ENCODE measurements around the gene IMP3. TPM values are rescaled to one million over a fixed set of nuclear protein-coding genes. Genes with fewer than 3 reads are reported as not detected.

IMP3 gene
- total and polyA plus RNA-seq, 2 donors (not counting 3 experiments of a cell fraction or from before 2014, with no cell fraction given), result 41.3 to 64.0 TPM

GRCh38 chr15:75625542-75626347 lies 14.3 kb downstream of the IMP3 start, which contains the start of gene SNUPN:
SNUPN (minus strand) TSS chr15:75625725; CDS start chr15:75621051, 4,674 bp downstream.
- FAIRE-seq (peak; percentile 85), DNase-seq (ENCODE audit: low read depth, low spot score) (peak; percentile 89)
- Histone ChIP-seq H3K9me3 (replicated peaks; ENCODE audit: control insufficient read depth, insufficient read depth, low read length) (no peaks in the 10 kb centered on the region), H3K27me3 (ENCODE audit: control insufficient read depth in 2 of 2, insufficient read depth in 2 of 2, low read length in 2 of 2) (no peaks in the 10 kb centered on the region), H3K4me3 (replicated peaks in 1 of 3; ENCODE audit: insufficient read depth in 1 of 3, low read depth in 1 of 3, low read length in 3 of 3) (peak within 1 kb of the TSS; percentile 53 to 78 (median 59)), H3K79me2 (ENCODE audit: control insufficient read depth, insufficient read depth, low read length) (no peaks in the 10 kb centered on the region), H3K9me1 (replicated peaks; ENCODE audit: control insufficient read depth, extremely low read depth, insufficient read depth, low read length) (no peaks in the 10 kb centered on the region), H3K4me2 (ENCODE audit: insufficient read depth, low read length) (peak within 1 kb of the TSS; percentile 44), H2AFZ (ENCODE audit: low read depth, low read length) (peak within 1 kb of the TSS; percentile 19), H3K27ac (ENCODE audit: insufficient read depth, low read depth, low read length) (peak within 1 kb of the TSS; percentile 67), H3K9ac (replicated peaks; ENCODE audit: extremely low read depth, insufficient read depth, low read length) (peak within 1 kb of the TSS; percentile 64), H3K4me1 (ENCODE audit: control insufficient read depth, extremely low read depth, insufficient read depth, low read length) (peaks cover 14% of the 10 kb centered on the region), H4K20me1 (replicated peaks; ENCODE audit: control insufficient read depth, extremely low read depth, insufficient read depth, low read length) (no peaks in the 10 kb centered on the region), H3K36me3 (ENCODE audit: control insufficient read depth in 2 of 2, extremely low read depth in 1 of 2, insufficient read depth in 2 of 2, low read length in 2 of 2) (no peaks in the 10 kb centered on the region)
- intact Hi-C loops (cut with micrococcal nuclease) (loop anchor here (1.0 to 5.0 kb wide), 6 partner anchors 15 to 603 kb away; partner anchors contain the start of genes IMP3, MAN2C1, PPCDC and PTPN9), dilution Hi-C loops (cut with MboI; ENCODE audit: extremely low pct_ligation_motif_present, low sequenced_read_pairs) (no loop called here)
- TF ChIP-seq POLR2AphosphoS5 (IDR thresholded peaks at IDR 0.05; ENCODE audit: insufficient read depth, low read depth, low read length) (peak; percentile 89), CTCF (IDR thresholded peaks at IDR 0.05; ENCODE audit: extremely low read depth in 1 of 2, insufficient read depth in 1 of 2, low read depth in 1 of 2, low read length in 2 of 2) (no peak), POLR2A (IDR thresholded peaks at IDR 0.05; ENCODE audit: low read depth, low read length) (peak; percentile 86)
- ChIA-PET POLR2A (interaction anchor here (1.1 to 1.5 kb wide), 2 partner anchors 13 to 14 kb away, joined by 4 to 6 read pairs; partner anchors contain the start of gene IMP3), CTCF (interaction anchor here (0.6 to 3.0 kb wide), 11 partner anchors 9 to 258 kb away, joined by 3 to 23 read pairs (median 4); partner anchors contain the start of genes PTPN9 and SNX33)
- TSS peak; percentile 89 for BruUV-seq (replicated peaks)

GRCh38 chr15:75622505-75622904 lies 17.5 kb downstream of the IMP3 start:
- DNase-seq (ENCODE audit: low read depth, low spot score) (no peak), FAIRE-seq (no peak)
- Histone ChIP-seq H4K20me1 (replicated peaks; ENCODE audit: control insufficient read depth, extremely low read depth, insufficient read depth, low read length) (no peaks in the 10 kb centered on the region), H3K9me1 (replicated peaks; ENCODE audit: control insufficient read depth, extremely low read depth, insufficient read depth, low read length) (no peaks in the 10 kb centered on the region), H3K36me3 (ENCODE audit: control insufficient read depth in 2 of 2, extremely low read depth in 1 of 2, insufficient read depth in 2 of 2, low read length in 2 of 2) (peaks cover 0 to 2% of the 10 kb centered on the region in 2 experiments), H3K4me1 (ENCODE audit: control insufficient read depth, extremely low read depth, insufficient read depth, low read length) (peaks cover 23% of the 10 kb centered on the region), H2AFZ (ENCODE audit: low read depth, low read length) (no peak overlapping the region), H3K9me3 (replicated peaks; ENCODE audit: control insufficient read depth, insufficient read depth, low read length) (no peaks in the 10 kb centered on the region), H3K79me2 (ENCODE audit: control insufficient read depth, insufficient read depth, low read length) (no peaks in the 10 kb centered on the region), H3K27ac (ENCODE audit: insufficient read depth, low read depth, low read length) (no peak overlapping the region), H3K9ac (replicated peaks; ENCODE audit: extremely low read depth, insufficient read depth, low read length) (no peak overlapping the region), H3K4me2 (ENCODE audit: insufficient read depth, low read length) (no peak overlapping the region), H3K4me3 (replicated peaks in 1 of 3; ENCODE audit: insufficient read depth in 1 of 3, low read depth in 1 of 3, low read length in 3 of 3) (no peak overlapping the region), H3K27me3 (ENCODE audit: control insufficient read depth in 2 of 2, insufficient read depth in 2 of 2, low read length in 2 of 2) (no peaks in the 10 kb centered on the region)
- no peak for TF ChIP-seq EZH2 (IDR thresholded peaks at IDR 0.05; ENCODE audit: borderline replicate concordance, low read depth, low read length, severe bottlenecking)
- intact Hi-C loops (cut with micrococcal nuclease), result no loop called here
- ChIA-PET POLR2A (no interaction called here), CTCF (interaction anchor here (1.3 kb wide), 1 partner anchor 114 kb away, joined by 3 read pairs; no protein-coding TSS in a partner anchor)
- no TSS peak for BruUV-seq (replicated peaks)
- dilution Hi-C loops (cut with MboI; ENCODE audit: extremely low pct_ligation_motif_present, low sequenced_read_pairs), result no loop called here

Measured in endothelial cell of umbilical vein (primary cell).